GM12891 (cell line): ENCODE results near the gene STC2.

Experiments used
- DNase-seq: peaks from one replicate; pipeline ENCODE4 v3.0.0; 2011; ENCODE audit warnings: low spot score; ENCODE audit not compliant: insufficient read length
- FAIRE-seq: peaks from 2 replicates; lab custom pipeline; 2011; peaks lifted over from hg19 to GRCh38; lab: Jason Lieb, UNC
- PAX5 ChIP-seq: IDR thresholded peaks from 2 replicates; pipeline ENCODE4 v1.6.1; 2011; ENCODE audit warnings: low read length, moderate library complexity, mild to moderate bottlenecking; ENCODE audit not compliant: insufficient read depth, severe bottlenecking
- POLR2A ChIP-seq: IDR thresholded peaks from 2 replicates; pipeline ENCODE4 v1.6.1; 2011; ENCODE audit warnings: low read depth, low read length, control low read depth
- POLR2AphosphoS5 ChIP-seq: IDR thresholded peaks from 2 replicates; pipeline ENCODE4 v1.6.1; 2011; ENCODE audit warnings: low read depth, low read length, control low read depth
- POU2F2 ChIP-seq: IDR thresholded peaks from 2 replicates; pipeline ENCODE4 v1.6.1; 2011; ENCODE audit warnings: low read depth, mild to moderate bottlenecking, control low read depth, low read length, moderate library complexity
- SPI1 ChIP-seq: IDR thresholded peaks from 2 replicates; pipeline ENCODE4 v1.6.1; 2011; ENCODE audit warnings: low read depth, low read length, control low read depth
- TAF1 ChIP-seq: IDR thresholded peaks from 2 replicates; pipeline ENCODE4 v1.6.1; 2011; ENCODE audit warnings: low read depth, low read length, control low read depth

Gene STC2

DNA sequence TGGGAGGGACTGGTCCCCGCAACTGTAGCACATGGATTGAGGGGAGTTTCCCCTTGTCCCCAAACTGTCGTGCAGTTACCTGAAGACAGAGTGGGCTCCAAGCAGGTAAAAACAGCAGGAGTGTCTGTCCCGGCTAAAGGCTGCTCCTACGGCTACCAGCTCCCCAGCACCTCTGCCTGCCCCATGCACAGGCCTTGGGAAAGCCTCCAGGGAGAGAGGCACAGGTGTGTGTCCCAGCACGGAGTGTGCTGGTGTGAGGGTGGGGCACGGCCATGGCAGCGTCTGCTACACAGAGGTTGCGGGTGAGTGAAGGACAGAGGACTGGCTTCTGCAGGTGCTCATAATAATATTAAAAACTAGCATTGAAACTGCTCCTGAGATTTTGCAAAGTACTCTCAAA, 30.4 kb downstream of the STC2 start:
- no peak for TF ChIP-seq PAX5
- no peak for TF ChIP-seq TAF1
- TF ChIP-seq SPI1: no peak
- TF ChIP-seq POLR2AphosphoS5: no peak
- TF ChIP-seq POU2F2: no peak
- no peak for TF ChIP-seq POLR2A
- no peak for DNase-seq
- no peak for FAIRE-seq

DNA sequence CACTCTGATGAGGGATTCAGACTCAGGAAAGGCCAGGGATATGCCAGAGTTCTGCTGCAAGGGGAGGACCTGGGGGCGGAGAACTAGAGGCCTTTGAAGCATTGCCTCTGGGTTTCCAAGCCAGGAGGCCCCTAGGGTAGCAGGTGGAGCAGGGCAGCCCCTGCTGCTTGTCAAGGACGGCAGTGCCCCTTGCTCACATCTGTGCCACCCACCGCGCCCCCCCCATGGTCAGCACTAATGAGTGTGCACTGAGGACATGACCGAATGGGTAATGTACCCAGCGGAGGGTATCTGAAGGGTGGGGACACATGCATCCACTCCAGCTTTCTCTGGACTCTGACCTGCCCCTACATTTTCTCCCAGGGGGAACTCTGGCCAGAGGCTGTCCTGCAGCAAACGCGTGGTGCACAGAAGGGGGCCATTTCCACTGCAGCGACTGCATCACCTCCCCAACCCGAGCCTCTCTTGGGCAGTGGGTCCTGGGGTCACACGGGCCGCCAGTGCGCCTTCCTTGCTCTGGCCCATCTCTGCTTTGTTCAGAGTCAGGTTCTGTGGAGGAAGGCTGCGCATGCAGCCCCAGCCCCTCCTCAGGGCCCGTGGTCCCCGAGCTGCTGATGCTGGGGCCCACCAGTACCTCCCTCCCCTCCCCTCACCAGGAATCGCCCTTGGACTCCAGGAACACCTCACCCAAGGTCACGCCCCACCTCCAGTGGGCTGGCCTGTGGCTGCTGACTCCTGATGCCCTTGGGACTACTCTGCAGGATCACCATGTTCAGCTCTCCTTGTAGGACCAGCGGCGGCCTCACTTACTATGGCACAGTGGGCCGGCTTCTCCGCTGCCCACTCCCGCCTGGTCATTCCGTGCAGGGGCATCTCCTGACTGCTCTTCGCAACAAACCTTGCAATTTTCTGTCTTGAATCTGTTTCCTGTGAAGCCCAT, 31.2 kb downstream of the STC2 start:
- no peak for DNase-seq
- FAIRE-seq: no peak
- no peak for TF ChIP-seq PAX5
- TF ChIP-seq TAF1: no peak
- TF ChIP-seq SPI1: no peak
- TF ChIP-seq POLR2AphosphoS5: no peak
- no peak for TF ChIP-seq POU2F2
- no peak for TF ChIP-seq POLR2A

DNA sequence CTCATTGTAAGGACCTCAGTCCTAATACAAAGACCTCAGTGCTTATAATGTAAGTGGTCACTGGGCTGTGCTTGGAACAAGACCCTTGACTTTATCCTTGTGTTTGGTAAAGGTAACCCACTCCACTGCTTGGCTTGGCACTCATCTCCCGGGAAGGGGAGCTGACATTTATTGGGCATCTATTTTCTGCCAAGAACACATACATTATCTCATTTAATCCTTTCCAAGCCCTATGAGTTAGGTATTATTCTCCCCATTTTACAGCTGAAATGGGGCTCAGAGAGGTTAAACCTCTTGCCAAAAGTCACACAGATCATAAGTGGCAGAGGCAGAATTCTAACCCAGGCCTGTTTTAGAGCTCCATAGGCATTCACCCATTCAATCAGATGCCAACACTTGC, 32.4 kb downstream of the STC2 start:
- FAIRE-seq: no peak
- TF ChIP-seq PAX5: no peak
- TF ChIP-seq POLR2A: no peak
- DNase-seq: no peak

DNA sequence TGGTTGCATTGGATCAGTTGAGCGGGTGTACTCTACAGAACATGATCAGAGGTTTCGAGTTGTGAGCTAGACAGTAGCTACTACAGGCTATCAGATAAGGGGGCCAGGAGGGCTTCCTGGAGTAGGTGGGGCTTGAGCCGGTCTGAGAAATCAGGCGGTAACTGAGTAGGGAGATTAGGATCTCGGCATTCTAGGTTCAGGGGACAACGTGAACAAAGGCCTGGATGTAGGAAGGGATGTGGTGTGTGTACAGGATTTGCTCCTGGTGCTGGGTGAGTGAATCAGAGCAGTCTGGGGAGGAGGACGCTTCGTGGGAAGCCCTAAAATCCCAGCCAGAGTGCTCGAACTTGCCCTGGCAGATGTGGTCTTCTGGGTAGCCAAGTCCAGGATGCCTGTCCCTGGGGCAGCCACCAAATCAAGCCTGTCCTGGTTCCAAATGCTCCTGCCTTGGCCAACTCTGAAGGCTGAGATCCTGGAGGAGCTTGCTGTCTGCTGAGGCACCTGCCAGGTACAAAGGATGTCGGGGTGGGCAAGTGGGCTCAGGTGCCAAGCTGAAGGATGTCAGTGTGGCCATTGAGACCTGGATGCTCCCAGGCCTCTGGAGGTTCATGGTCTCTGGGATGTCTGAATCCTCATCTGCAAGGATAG, 33.4 kb downstream of the STC2 start:
- DNase-seq (no peak), FAIRE-seq (peak; percentile 38)
- TF ChIP-seq POLR2A: no peak
- TF ChIP-seq SPI1: no peak
- no peak for TF ChIP-seq POLR2AphosphoS5
- TF ChIP-seq TAF1: no peak
- no peak for TF ChIP-seq POU2F2
- no peak for TF ChIP-seq PAX5

DNA sequence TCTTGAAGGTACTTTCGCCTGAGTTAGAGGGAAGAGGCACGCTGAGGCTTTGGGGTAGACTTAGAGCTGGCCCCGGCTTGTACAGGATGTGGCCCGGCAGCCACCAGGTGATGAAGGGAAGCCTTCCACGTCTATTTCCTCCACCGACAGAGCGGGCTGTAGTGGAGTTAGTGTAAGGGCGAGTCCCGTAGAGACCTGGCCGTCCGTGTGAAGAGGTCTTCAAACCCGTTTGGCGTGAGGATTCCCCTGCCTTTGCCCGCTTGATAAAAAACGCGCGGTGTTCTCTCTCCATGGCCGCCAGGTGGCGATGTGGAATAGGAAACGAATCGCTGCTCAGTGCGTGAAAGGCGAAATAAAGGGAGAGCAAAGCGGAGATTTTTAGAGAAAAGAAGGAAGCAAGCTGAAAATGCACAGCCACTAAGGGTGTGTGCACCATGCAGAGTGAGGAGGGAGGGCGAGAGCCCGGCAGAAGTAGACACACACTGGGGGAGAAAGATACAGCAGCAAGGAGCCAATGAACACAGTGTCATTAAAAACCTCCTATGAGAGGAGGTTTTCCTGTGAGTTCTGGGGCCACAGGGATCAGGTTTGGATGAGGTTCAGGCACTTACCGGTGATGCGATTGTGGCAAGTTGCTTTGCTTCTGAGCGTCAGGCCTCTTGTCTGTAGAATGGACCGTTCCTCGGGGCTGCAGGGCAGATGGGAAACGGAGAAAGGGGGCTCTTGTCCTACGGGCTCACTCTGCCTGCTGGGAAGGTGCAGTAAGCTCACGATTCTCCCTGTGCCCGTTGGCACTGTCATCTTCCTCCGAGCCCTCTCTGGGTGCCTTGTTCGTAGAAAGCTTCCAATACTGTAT, 34.2 kb downstream of the STC2 start:
- no peak for TF ChIP-seq POLR2A
- no peak for TF ChIP-seq POLR2AphosphoS5
- no peak for TF ChIP-seq POU2F2
- TF ChIP-seq SPI1: no peak
- no peak for TF ChIP-seq PAX5
- TF ChIP-seq TAF1: no peak
- peak; percentile 53 for DNase-seq
- FAIRE-seq: peak; percentile 94

DNA sequence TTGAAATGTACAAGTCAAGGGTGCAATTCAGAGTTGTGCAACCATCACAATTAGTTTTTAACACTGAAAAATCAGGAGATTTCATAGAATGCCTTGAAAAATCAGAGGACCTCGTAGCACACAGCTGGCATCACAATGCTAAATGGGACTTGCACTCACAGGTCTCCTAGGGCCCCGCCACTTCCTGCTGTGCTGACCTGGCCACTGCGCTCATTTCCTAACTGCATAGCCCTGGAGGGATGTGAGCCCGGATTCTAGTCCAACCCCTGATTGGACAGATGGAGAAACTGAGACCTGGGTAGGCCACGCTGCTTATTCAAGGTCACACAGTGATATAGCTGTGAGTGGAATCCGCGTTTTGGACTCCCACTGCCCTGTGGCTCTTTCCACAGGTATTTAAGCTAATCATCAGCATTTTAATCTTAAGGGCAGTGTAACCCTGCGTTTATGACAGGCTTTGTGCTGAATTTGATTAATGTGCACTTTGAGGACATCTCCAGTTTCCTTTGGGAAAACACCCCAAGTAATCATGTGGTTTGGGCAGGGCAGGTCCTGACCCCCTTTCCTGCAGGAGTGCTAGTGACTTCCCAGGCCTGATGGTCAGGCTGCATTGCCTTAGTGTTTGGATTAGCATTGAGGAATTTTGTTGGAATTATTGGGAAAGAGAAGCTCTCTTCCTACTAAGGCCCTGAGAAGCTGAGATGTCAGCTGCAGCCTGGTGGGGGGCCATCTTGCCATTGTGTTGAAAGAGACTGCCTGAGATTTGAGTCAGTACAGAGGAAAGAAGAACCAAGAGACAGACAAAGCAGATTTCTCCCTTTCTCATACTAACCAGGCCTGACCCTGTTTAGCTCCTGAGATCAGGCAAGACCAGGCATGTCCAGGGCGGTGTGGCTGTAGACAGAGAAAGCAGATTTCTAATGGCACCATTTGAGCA, 36.2 kb downstream of the STC2 start:
- TF ChIP-seq POLR2AphosphoS5 (0 out of 2 replicates have a peak, but pooled peaks have one; percentile 20), POLR2A (no peak)
- peak; percentile 33 for FAIRE-seq
- no peak for DNase-seq

DNA sequence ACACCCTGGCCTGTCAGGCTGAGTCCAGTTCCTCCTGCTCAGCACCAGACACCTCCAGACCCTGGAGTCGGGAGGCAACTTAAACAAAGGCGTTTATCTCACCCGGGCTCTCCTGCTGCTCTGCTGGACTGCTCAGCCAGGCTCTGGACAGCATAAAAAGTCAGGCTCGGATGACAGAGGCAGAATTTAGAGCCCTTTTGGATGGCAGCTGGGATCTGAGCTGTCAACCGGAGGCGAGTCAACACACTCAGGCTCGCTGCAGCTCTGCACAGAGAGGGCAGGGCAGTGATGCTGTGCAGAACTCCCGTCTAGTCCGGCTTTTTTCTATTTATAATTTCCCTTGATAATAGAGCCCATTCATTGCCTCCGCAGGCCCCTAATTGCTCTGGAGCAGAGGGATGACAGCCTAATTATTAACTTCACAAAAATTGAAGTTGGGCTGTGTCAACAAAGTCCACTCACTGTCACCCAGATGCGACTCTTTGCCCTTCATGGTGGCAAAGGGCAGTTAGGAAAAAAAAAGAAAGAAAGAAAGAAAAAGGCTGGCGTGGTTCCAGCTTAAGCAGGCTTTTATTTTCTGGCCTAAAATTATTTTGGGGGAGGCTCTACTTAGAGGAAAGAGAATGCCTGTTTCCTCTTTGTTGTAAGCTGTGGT, 37.6 kb downstream of the STC2 start:
- TF ChIP-seq POU2F2 (no peak), SPI1 (no peak), POLR2AphosphoS5 (no peak), TAF1 (no peak), POLR2A (no peak)
- DNase-seq (no peak), FAIRE-seq (no peak)

DNA sequence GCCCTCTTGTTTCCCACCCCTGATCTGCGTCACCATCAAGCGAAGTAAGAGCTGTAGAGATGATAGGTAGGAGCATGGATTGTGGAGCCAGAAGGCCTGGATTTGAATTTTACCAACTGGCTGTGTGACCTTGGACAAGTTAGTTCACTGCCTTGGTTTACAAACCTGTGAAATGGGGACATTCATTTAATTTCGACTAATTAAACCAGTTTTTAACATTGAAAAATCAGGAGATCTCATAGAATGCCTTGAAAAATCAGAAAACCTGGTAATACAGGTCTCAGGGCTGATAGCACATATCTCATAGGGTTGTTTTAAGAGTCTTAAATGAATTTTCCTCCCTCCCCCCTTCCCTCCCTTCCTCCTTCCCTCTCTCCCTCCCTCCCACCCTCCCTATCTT, 38.8 kb downstream of the STC2 start:
- no peak for DNase-seq
- FAIRE-seq: no peak
- TF ChIP-seq POU2F2 (no peak), SPI1 (no peak), PAX5 (no peak), TAF1 (no peak), POLR2AphosphoS5 (no peak), POLR2A (no peak)
